Activated gamma-delta T cell (primary cell): ENCODE results near the gene CSMD2.
"Not testable (repeated sequence)": the region's sequence is repeated elsewhere in the genome, so short reads cannot be mapped to it uniquely, and the experiment has no call there.

ENCODE experiments used
- DNase-seq: peaks from one replicate; lab custom pipeline; 2025; lab: John Stamatoyannopoulos, UW

The CSMD2 gene

DNA sequence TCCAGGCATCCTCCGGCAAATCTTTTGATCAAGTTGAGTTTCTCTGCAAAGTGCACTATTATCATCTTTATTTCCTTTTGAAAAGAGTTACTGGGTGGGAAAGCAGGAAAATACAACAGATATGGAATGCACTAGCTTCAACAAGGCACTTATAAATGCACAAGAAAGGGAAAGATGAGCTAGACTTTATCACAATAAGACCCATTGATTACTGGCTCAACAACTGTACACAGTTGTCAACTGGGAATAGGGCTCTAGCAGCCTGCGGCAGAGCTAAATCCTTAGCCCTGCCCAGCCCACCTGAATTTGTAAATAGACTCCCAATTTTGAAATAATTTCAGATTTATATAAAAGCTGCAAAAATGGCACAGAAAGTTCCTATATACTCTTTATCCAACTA is 111.4 kb downstream of the CSMD2 start:
- DNase-seq, result no peak

DNA sequence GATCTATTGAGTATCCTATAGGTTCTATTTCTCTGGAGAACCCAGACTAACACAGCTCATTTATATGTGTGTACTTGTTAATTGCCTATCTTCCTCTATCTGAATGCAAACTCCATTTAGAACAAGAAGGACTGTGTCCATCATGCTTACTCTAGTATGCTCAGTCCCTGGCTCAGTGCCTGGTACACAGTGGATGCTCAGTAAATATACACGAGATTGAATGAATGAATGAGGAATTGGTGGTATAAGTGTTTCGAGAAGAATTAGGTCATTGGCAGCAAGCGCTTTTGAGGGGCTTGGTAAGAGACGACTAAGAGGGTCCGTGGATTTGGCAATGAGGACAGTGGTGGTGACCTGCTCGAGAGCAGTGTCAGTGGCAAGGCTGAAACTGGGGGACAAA is 112.5 kb downstream of the CSMD2 start:
- no peak for DNase-seq

DNA sequence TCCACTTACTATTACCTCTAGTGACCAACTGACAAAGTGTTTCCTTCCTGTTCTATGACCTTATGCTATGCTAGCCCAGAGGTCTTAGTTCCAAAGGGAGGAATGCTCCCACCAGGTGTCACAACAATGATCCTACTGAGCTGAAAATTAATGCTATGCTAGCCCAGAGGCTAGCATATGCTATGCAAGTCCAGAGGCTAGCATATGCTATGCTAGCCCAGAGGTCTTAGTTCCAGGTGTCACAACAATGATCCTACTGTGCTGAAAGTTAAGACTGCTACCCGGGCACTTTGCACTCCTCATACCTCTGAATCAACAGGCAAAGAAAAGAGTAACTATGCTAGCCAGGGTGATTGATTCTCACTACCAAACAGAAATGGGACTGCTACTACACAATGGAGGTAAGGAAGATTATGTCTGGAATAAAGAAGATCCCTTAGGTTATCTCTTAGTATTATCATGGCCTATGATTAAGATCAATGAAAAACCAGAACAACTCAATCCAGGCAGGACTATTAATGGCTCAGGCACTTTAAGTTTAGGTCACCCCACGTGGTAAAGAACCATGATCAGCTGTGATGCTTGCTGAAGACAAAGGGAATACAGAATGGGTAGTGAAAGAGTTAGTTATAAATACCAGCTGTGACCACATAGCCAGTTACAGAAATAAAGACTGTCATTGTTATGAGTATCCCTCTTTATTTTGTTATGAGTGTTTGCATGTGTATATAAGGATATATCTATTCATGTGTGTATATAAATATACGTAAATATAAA is 114.1 kb downstream of the CSMD2 start:
- no peak for DNase-seq

DNA sequence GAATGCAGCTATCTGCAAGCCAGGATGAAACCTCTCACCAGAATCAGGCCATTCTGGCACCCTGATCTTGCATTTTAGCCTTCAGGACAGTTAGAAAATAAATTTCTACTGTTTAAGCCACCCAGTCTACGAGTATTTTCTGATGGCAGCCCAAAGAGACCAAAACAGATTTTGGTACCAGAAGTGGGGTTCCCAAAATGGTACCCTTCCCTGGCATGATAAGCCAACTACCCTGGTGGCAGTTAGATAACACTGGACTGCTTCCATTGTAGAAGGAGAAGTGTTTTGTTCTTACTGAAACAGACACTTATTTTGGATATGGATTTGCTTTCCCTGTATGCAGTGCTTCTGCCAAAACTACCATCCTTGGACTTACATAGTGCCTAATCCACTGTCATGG is 115.0 kb downstream of the CSMD2 start:
- DNase-seq, result no peak

DNA sequence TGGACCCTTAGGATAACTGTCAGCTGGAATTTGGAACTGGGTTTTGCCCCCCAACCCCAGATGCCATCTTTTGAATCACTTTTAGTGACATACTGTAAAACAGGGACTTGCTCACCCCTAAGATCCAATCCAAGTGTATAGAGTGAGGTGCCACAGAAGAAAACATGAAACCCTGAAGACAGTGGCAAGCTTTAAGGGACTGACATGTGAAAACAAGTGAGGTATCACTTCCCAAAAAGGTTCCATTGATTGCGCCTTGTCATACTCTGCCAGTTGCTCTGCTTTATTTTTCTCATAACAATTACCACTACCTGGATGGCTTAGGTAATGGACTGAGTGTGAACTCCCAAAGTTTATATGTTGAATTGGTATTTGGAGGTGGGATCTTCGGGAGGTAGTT is 115.6 kb downstream of the CSMD2 start:
- no peak for DNase-seq

DNA sequence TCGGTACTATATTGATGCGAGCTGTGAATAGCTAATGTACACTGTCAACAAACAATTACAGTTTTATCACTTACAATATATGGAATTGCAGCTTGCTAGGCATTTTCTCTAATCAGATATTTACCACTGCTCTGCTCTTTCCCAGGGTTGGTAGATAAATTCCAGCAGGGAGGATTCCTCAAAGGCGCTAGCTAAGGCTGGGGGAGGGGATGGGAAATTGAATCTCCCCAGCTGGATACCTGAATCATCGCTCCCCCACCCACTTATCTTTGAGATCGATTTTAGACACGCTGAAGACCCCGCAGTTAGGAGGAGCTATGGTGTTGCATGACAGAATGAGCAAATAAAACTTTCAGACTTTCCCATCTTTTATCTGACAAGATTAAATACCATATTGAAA is 127.2 kb downstream of the CSMD2 start:
- no peak for DNase-seq

DNA sequence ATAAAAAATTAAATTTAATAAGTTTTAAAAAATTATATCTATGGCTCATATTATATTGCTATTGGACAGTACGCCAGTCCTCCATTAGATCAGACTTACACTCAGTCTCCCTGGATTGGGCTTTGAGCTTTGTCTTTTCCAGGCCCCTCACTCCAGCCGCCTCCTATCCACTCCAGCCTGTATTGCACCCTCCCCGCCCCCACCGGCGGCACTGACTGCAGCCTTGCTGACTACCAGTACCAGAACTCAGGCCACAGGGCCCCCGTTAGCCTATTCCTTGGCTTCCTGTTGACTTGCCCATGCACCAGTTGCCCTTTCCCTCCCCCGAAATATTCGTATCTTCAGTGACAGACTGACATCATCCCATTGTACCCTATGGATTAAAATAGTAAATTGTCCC is 127.9 kb downstream of the CSMD2 start:
- no peak for DNase-seq

DNA sequence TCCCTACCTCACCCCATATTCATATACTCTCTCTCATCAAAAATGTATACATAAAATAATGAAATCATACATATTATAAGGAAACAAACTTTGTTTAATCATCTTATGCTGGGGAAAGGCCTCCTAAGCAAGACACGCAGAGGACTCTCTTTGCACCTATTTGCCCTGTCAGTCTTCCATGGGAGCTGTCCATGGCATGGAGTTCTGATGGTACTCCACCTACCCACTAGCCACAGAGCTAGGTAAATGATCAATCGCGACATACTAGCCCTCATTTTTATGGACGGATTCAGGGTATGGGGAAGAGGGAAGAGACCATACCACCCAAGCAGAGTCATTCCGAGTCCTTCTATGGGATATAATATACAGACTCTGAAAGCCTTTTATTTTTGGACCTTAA is 131.0 kb downstream of the CSMD2 start:
- DNase-seq, result no peak

DNA sequence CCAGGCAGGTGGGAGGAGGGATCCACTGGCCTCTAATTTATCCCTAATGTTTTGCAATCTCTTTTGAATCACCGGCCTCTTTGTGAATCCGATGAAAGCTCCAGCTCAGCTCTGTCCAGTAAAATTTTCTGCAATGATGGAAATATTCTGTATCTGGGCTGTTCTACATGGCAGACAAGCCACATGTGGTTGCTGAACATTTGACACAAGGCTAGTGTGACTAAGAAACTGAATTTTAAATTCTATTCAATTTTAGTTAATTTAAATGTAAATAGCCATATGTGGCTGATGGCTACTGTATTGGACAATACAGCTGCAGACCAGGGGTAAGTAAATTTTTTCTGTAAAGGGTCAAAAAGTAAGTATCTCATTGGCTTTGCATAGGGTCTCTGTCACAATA is 135.1 kb downstream of the CSMD2 start:
- no peak for DNase-seq

DNA sequence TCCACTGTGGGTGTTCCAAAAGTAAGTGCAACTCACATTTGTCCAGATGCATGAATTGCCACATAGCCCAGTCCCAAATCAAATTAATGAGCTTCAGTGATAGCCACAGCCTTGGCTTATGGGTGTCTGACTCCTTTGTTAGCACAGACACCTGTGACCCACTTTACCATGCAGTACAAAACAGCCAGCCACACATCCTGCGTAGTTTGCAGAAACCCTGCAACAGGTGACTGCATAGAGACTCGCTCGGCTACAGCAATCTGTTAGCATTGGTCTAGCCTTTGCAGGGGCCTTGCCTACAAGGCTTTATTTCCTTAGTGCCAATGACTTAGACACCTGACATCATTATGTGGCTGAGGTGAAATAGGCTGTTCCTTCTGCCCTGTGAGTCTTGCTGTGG is 135.5 kb downstream of the CSMD2 start:
- no peak for DNase-seq

DNA sequence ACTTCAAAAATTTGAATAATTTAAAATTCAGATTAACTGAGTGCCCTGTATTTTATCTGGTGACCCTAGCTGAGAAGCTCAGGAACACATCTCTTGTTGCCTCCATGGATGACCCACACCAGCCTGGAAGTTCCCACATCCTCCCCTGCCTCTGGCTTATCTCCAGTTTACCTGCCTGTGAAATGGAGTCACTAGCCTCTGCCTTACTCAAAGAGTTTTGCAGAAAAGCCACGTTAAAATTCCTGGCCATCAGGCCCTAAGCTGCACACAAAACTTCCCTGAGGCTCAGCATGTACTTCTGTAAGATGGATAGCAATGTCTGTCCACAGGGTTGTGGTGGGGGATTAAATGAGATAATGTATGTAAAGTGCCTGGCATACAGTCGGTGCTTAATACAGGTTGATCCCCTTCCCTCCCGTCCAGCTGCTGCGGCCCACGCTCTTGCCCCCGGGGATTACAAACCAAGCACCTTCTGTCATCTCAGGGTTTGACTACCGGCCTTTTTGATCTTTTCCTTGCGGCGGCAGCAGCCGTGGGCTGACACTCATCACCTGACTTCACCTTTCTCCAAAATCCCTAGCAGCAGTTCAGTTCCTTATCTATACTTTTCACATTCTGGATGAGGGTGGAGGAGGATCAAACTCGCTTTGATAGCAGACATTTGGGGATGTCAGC is 136.5 kb downstream of the CSMD2 start:
- no peak for DNase-seq

DNA sequence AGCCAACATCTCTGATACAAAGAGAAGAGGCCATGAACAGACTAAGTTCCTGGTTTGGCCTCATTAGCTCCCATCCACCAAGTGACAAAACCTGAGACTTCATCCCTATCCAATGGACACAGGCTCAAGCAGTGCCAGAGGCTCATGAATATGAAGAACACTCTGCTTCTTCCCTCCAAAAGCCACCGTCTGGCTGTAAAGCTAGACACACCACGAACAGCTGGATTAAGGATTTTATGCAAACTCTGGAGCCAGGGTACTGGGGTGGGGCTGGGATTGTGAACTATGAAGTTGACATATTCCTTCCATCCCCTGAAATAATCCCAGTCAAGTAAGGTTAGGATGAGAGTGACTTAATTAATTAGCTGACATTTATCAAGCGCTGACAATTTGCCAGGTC is 139.4 kb downstream of the CSMD2 start:
- DNase-seq, result no peak

DNA sequence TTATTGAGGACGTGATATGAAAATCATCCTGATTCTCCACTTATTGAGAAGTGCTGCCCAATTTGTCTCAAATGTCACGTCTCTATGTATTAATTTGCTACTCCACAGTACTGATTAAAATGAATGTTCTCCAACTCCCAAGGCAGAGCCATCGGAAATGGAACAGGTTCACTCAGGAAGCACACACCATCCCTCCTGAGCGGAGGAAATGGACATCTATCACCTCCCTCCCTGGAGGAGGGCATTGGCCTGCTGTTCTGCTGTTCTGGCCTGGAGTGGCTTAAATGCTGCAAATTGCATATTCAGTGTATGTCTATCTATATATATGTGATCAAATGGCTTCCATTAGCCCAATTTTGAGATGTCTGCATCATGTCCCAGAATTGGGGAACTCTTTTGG is 140.5 kb downstream of the CSMD2 start:
- DNase-seq, result no peak

DNA sequence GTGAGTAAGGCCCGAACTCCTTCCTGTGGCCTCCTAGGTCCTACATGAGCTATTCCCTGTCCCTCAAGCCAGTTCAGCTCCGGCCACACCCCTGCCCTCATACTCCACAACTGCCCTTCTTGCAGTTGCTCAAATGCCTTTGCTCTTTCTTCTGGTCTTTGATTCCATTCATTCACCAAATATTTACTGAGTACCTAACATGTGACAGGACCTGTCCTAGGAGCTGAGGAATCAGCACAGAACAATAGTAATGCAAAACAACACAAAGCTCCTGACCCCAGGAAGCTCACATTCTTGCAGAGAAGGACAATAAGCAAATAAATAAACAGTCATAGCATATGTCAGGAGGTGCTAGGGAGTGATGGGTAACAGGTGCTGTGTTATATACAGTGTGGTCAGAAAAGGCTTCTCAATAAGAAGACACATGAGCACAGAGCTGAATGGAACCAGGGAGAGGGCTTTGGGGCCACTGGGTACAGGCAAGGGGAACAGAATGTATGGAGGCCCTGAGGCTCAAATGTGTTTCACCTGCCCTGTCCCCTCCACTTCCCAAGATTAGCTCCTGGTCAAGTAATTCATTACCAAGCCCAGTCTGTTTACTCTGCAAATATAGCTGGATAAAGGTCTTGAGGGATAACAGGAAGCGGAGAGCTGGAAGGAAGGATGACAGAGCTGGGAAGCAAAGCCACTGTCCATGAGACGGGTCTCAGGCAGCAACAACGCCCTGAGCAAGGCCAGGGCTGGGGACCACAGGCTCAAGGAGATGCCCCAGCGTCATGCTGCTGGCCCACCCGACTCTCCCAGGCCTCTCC is 145.1 kb downstream of the CSMD2 start:
- DNase-seq, result no peak

DNA sequence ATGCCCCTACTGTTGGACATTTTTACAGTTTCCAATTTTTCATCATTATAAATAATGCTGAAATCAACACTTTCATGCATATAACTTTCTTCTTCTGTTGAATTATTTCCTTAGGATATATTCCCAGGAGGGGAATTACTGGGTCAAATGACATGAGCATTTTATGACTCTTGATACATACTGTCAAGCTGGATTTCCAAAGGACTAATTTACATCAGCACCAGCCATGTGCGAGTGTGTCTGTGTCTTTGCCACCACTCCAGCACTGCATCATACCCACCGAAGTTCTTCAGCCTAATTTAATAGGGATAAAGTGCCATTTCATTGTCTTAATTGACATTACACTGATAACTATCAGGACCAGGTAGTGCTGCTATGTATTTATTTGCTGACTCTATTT is 146.7 kb downstream of the CSMD2 start:
- no peak for DNase-seq

DNA sequence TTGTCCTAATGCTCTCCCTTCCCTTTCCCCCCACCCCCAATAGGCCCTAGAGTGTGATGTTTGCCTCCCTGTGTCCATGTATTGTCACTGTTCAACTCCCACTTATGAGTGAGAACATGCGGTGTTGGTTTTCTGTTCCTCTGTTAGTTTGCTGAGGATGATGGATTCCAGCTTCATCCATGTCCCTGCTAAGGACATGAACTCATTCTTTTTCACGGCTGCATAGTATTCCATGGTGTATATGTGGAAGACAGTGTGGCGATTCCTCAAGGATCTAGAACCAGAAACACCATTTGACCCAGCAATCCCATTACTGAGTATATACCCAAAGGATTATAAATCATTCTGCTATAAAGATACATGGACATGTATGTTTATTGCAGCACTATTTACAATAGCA is 148.7 kb downstream of the CSMD2 start:
- DNase-seq, result not testable (repeated sequence)

DNA sequence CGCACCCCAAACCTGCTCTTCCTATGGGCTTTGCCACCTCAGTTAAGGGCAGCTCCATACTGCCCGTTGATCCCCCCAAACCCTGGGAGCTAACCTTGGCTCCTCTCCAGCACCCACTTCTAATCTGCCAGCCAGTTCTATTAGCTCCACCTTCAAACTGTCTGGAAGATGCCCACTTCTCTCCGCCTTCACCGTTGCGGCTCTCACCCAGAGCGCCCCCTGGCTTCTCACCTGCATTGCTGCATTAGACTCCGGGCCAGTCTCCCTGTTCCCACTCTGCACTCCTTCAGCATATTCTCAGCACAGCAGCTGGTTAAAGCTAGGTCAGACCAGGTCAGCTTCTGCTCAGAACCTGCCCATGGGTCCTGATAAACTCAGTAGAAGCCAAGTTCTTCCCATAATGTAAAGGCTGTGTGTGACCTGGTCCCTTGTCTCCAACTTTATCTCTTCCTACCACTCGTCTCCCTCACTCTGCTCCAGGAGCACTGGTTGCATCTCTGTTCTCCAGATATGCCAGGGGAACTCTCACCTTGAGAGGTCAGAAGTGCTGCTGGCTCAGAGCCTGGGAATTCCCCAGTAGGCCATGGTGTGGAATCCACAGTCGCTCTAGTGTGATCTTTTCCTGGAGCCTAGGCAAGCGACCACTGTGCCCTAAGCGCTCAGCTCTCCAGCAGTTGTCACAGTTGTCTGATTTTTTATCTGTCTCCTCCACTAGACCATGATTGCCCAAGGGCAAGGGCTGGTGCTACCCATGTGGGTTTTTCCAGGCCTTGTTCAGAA is 150.9 kb downstream of the CSMD2 start:
- DNase-seq, result no peak

DNA sequence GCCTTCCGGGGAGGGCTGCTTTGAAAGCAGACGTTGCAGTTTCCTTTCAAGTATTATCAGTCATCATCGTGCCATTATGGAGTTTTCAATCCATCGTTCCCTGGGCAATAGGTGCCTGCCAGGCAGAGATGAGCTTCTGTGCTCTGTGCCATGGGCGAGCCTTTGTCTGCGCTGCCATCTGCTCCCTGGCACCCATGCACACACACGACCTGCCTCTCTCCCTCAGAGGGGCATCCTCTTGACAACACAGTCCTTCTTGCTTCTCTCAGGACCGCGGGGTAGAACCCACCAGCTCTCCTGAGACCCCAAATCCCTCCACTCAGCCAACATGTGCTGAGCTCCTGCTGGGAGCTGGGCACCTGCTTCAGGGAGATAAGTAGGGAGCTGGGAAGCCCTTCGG is 151.9 kb downstream of the CSMD2 start:
- DNase-seq, result no peak

DNA sequence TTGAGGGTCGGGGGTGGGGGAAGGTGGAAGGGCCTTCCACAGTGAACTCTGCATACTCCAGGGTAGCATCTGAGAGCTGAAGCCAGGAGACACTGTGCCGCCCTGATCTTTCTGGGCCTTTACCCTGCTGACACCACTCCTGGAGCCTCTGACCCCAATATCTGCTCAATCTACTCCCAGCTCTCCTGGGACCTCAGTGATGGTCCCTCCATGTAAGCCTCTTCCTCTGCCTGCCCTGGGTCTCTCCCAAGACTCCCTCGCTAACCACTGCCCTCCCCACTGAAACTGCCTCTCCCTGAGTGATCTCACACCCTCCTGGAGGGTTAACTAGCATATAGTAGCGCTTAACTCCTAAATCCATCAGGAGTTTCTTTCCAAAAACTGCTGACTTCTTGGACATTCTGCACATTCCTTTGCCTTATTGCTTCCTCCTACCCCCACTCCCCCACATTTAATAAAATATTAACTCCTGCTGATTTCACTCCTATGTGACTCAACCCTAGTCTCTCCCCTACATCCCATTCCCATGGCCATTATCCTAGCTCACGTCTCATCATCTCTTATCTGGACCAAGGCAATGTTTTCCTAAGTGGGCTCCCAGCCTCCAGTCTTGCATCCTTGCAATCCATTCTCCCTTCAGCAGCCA is 155.6 kb downstream of the CSMD2 start:
- DNase-seq, result no peak

DNA sequence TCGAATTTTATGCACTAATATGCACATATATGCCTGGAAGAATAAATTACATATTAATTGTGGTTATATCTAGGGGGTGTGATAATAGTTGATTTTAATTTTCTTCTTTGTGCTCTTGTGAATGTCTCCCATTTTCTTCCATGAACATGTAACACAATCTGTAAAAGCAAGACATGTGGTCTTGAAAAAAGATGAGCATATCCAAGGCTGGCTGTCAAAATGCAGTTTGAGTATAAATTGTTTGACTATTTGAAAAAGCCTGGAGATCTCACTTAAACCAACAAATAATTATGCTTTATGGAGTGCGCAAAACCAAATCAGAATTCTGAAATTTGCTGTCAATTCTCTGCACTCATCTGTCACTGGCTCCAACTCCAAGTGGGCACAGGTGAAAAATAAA is 157.3 kb downstream of the CSMD2 start:
- DNase-seq, result no peak

DNA sequence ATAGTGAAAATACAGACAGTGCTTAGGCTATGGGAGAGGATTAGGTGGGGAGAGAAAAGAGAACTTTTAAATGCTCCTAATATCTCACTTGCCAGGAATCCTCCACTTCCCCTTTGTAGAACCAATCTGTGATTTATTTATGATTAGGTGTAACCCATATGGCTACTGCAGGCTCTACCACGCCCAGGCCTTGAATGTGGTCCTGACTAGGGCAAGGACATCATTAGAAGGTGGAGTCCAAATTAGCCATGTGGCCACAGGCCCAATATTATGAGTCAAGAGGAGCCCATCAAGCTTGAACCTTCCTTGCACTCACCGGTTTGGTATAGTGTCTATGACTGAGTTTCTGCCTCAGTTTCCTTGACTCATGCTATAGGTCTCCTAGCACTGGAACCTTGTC is 159.7 kb downstream of the CSMD2 start:
- DNase-seq, result no peak

DNA sequence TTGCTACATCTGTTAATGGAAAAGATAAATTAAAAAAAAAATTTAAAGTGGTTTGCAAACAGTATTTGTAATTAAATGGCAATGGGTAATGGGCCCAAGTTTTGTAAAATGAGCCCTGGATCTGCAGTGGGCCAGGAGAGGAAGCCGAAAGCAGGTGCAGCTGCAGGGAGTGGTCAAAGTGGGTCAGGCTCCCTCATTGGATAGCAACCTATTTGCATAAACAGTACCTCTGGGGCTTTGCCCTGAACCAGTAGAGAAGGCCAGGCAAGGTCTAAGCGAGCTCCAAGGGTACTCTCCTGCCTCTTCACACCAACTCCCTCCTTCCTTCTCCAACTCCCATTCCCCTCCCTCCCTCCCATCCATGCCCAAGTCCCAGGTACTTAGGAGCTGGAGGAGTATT is 162.2 kb downstream of the CSMD2 start:
- DNase-seq, result no peak
